K562 (cell line): ENCODE measurements around the gene POLD4. TPM values are rescaled to one million over a fixed set of nuclear protein-coding genes. Genes with fewer than 3 reads are reported as not detected.

Experiments
- ARID1B ChIP-seq: fragments of 450-650 bp; IDR thresholded peaks from 2 replicates; pipeline ENCODE4 v1.6.1; 2016; ENCODE audit warnings: antibody characterized with exemption, mild to moderate bottlenecking, inconsistent platforms
- BHLHE40 ChIP-seq: IDR thresholded peaks from 2 replicates; pipeline ENCODE4 v1.6.1; 2011; ENCODE audit warnings: low read length, improper control_type of control experiment
- BRF1 ChIP-seq: IDR thresholded peaks from 3 replicates; pipeline ENCODE4 v1.6.1; 2011; ENCODE audit warnings: borderline replicate concordance, mild to moderate bottlenecking; ENCODE audit not compliant: insufficient read length; ENCODE audit errors: extremely low read depth
- CAMTA2 ChIP-seq: fragments of 250-450 bp; sonication (Bioruptor Pico); conservative IDR thresholded peaks from 2 replicates; pipeline ENCODE4 v1.5.1; 2022
- DPF2 ChIP-seq: fragments of 450-650 bp; IDR thresholded peaks from 2 replicates; pipeline ENCODE4 v1.6.1; 2016
- GTF2A2 ChIP-seq: IDR thresholded peaks from 2 replicates; pipeline ENCODE4 v1.6.1; 2016; ENCODE audit warnings: mild to moderate bottlenecking, missing genetic modification characterization, missing compliant biosample characterization
- HDAC1 ChIP-seq, 2 experiments: fragments of 450-650 bp; IDR thresholded peaks; 2 replicates each; pipeline ENCODE4 v1.6.1; 2016 to 2017; ENCODE audit warnings: inconsistent platforms in 1 of 2, mild to moderate bottlenecking in 1 of 2, moderate library complexity in 1 of 2
- KLF16 ChIP-seq: IDR thresholded peaks from 2 replicates; pipeline ENCODE4 v1.6.1; 2016; ENCODE audit warnings: antibody characterized with exemption
- MCM5 ChIP-seq: fragments of 450-650 bp; IDR thresholded peaks from 2 replicates; pipeline ENCODE4 v1.6.1; 2016; ENCODE audit warnings: low read depth
- MTF1 ChIP-seq: fragments of 250-450 bp; sonication (Bioruptor Pico); IDR thresholded peaks from 2 replicates; pipeline ENCODE4 v1.9.0; 2021; ENCODE audit warnings: moderate library complexity, mild to moderate bottlenecking, inconsistent platforms, borderline replicate concordance
- NFE2L1 ChIP-seq: fragments of 450-650 bp; IDR thresholded peaks from 2 replicates; pipeline ENCODE4 v1.6.1; 2016; ENCODE audit warnings: missing genetic modification characterization, low read depth, mild to moderate bottlenecking, missing compliant biosample characterization, moderate library complexity, borderline replicate concordance
- NR4A1 ChIP-seq, 2 experiments: fragments of 250-450 bp in 1 of 2; fragments of 450-650 bp in 1 of 2; sonication (Bioruptor Pico) in 1 of 2; IDR thresholded peaks; 2 replicates each; pipeline versions ENCODE4 v1.4.0 to v1.6.1; 2016 to 2020; ENCODE audit warnings: mild to moderate bottlenecking in 2 of 2, missing compliant biosample characterization in 1 of 2, missing genetic modification characterization in 1 of 2, moderate library complexity in 1 of 2
- NRF1 ChIP-seq, 2 experiments: fragments of 450-650 bp; IDR thresholded peaks in 1 of 2; conservative IDR thresholded peaks in 1 of 2; 2 replicates each; pipeline ENCODE4 v1.6.1; 2014; ENCODE audit warnings: mild to moderate bottlenecking in 2 of 2
- PHB2 ChIP-seq: fragments of 450-650 bp; IDR thresholded peaks from 2 replicates; pipeline ENCODE4 v1.6.1; 2017; ENCODE audit warnings: low read depth
- POLR3G ChIP-seq: IDR thresholded peaks from 2 replicates; pipeline ENCODE4 v1.6.1; 2011; ENCODE audit not compliant: insufficient read length, insufficient replicate concordance; ENCODE audit errors: extremely low read depth
- PURB ChIP-seq: sonication (generic); formaldehyde crosslinking; IDR thresholded peaks from 2 replicates; pipeline ENCODE4 v1.9.0; 2021; ENCODE audit warnings: low read depth, mild to moderate bottlenecking, missing genetic modification reagents
- RBBP5 ChIP-seq: fragments of 200-600 bp; sonication (generic); IDR thresholded peaks from 2 replicates; pipeline ENCODE4 v1.6.1; 2012; ENCODE audit warnings: borderline replicate concordance, mild to moderate bottlenecking, low read length, control low read depth, inconsistent platforms; ENCODE audit not compliant: insufficient read depth, poor library complexity, severe bottlenecking
- RFX5 ChIP-seq: IDR thresholded peaks from 2 replicates; pipeline ENCODE4 v1.6.1; 2011; ENCODE audit warnings: low read depth, mild to moderate bottlenecking, improper control_type of control experiment, low read length
- SMAD2 ChIP-seq: fragments of 150-350 bp; IDR thresholded peaks from 2 replicates; pipeline ENCODE4 v1.6.1; 2014; ENCODE audit warnings: low read depth, mild to moderate bottlenecking, low read length
- SMARCA4 ChIP-seq: fragments of 450-650 bp; IDR thresholded peaks from 2 replicates; pipeline ENCODE4 v1.6.1; 2016
- SNIP1 ChIP-seq: fragments of 450-650 bp; IDR thresholded peaks from 2 replicates; pipeline ENCODE4 v1.7.1; 2017; ENCODE audit warnings: low read depth, mild to moderate bottlenecking
- ZBTB1 ChIP-seq: sonication (generic); formaldehyde crosslinking; IDR thresholded peaks from 2 replicates; pipeline ENCODE4 v1.8.1; 2023; ENCODE audit warnings: missing genetic modification reagents, low read depth, mild to moderate bottlenecking, borderline replicate concordance
- ZNF347 ChIP-seq: fragments of 450-650 bp; formaldehyde crosslinking; IDR thresholded peaks from 2 replicates; pipeline ENCODE4 v1.4.0; 2020; ENCODE audit warnings: low read depth, mild to moderate bottlenecking, moderate library complexity
- polyA plus RNA-seq, 8 experiments: library from polyadenylated mRNA; depleted of rRNA in 4 of 8; stranded (reverse) in 5 of 8; unstranded in 3 of 8; fragments of >200 nt; fragmentation: Nextera tagmentation in 2 of 8; fragmentation: Illumina TruSeq in 1 of 8; extraction: Ambion mirVana in 2 of 8; extraction: Trizol in 1 of 8; gene quantifications; 2 replicates each; pipeline versions ENCODE4 v1.2.1 to v1.2.3, GENCODE V29; 2011 to 2014; ENCODE audit warnings: inconsistent platforms in 1 of 8, missing spikeins in 1 of 8
- total RNA-seq, 7 experiments: library from RNA; depleted of rRNA in 6 of 7; stranded (reverse); fragments of >200 nt in 6 of 7; fragmentation: Illumina TruSeq in 2 of 7; extraction: Trizol in 2 of 7; gene quantifications; 2 replicates each; pipeline versions ENCODE4 v1.2.1 to v1.2.3, GENCODE V29; 2011 to 2021; ENCODE audit warnings: low replicate concordance in 1 of 7
- TF ChIP-seq, protein P1 (sequence below): fragments of 450-650 bp; IDR thresholded peaks from 2 replicates; pipeline ENCODE4 v1.6.1; 2017; ENCODE audit warnings: mild to moderate bottlenecking, moderate library complexity
- TF ChIP-seq, protein P2 (sequence below): conservative IDR thresholded peaks from 2 replicates; pipeline ENCODE4 v1.6.1; 2011; ENCODE audit warnings: low read depth, mild to moderate bottlenecking, low read length; ENCODE audit not compliant: control insufficient read depth
- TF ChIP-seq, protein P3 (sequence below): sonication (generic); IDR thresholded peaks from 2 replicates; pipeline ENCODE4 v1.6.1; 2016

The POLD4 gene
- total and polyA plus RNA-seq, 9 of the 15 experiments (the other 6 are each of a cell fraction or from before 2014, with no cell fraction given) = 5.8 to 64.5 (median 18.3) TPM

DNA sequence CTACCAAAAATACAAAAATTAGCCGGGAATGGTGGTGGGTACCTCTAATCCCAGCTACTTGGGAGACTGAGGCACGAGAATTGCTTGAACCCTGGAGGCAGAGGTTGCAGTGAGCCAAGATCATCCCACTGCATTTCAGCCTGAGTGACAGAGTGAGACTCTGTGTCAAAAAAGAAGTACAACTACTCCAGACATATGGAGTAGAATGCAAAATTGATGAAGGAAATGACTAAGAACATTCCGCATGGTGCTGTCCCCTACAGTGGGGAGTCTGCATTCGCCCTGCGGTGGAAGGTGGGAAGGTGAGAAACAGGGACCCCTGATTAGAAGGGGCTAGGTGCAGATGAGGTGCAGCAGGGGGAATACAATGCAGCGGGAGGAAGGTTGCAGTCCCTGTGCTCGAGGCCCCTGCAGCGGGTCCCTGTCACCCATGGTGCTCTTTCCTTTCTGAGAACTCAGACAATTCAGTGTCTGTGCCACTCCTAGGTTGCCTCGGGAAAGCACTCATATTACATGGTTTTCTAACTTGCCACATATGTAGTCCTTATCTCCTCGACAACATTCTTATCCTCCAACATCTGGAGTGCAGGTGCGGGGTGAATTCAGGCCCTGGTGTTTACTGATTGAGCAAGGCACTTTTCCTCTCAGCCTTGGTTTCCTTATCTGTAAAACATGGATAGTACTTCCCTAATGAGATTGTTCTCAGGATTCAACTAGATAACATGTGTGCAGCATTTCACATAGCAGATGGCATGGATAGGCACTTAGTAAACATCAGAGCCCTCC, 5.2 kb downstream of the POLD4 start (continued):
- TF ChIP-seq PURB (CRISPR knock-in tag) (no peak), CAMTA2 (0 out of 2 replicates have a peak, but pooled peaks have one; percentile 49), DPF2 (peak; percentile 89), NRF1 (conservative IDR thresholded peaks at IDR 0.05 in 1 of 2, IDR thresholded peaks at IDR 0.05 in 1 of 2) (0 out of 4 replicates have a peak, but pooled peaks of 1 of the 2 experiments have one; percentile 17), MTF1 (no peak), SNIP1 (no peak), RBBP5 (peak; percentile 62), ARID1B (peak; percentile 97), ZBTB1 (no peak), BRF1 (no peak), POLR3G (no peak), RFX5 (no peak), NR4A1 (CRISPR knock-in tag; IDR thresholded peaks at IDR 0.05) (no peak), NR4A1 (tag; IDR thresholded peaks at IDR 0.05) (peak; percentile 86), HDAC1 (IDR thresholded peaks at IDR 0.05) (peak in 1 of 2 experiments; percentile 78; a peak in 2 of 4 replicates), KLF16 (peak; percentile 99), ZNF347 (CRISPR knock-in tag) (no peak), PHB2 (peak; percentile 89), SMARCA4 (peak; percentile 91), BHLHE40 (peak; percentile 75), MCM5 (no peak), NFE2L1 (tag) (no peak), SMAD2 (no peak), GTF2A2 (tag) (no peak)
- TF ChIP-seq, protein P1, sequence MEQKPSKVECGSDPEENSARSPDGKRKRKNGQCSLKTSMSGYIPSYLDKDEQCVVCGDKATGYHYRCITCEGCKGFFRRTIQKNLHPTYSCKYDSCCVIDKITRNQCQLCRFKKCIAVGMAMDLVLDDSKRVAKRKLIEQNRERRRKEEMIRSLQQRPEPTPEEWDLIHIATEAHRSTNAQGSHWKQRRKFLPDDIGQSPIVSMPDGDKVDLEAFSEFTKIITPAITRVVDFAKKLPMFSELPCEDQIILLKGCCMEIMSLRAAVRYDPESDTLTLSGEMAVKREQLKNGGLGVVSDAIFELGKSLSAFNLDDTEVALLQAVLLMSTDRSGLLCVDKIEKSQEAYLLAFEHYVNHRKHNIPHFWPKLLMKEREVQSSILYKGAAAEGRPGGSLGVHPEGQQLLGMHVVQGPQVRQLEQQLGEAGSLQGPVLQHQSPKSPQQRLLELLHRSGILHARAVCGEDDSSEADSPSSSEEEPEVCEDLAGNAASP = no peak
- TF ChIP-seq, protein P2, sequence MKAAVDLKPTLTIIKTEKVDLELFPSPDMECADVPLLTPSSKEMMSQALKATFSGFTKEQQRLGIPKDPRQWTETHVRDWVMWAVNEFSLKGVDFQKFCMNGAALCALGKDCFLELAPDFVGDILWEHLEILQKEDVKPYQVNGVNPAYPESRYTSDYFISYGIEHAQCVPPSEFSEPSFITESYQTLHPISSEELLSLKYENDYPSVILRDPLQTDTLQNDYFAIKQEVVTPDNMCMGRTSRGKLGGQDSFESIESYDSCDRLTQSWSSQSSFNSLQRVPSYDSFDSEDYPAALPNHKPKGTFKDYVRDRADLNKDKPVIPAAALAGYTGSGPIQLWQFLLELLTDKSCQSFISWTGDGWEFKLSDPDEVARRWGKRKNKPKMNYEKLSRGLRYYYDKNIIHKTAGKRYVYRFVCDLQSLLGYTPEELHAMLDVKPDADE = no peak
- TF ChIP-seq, protein P3, sequence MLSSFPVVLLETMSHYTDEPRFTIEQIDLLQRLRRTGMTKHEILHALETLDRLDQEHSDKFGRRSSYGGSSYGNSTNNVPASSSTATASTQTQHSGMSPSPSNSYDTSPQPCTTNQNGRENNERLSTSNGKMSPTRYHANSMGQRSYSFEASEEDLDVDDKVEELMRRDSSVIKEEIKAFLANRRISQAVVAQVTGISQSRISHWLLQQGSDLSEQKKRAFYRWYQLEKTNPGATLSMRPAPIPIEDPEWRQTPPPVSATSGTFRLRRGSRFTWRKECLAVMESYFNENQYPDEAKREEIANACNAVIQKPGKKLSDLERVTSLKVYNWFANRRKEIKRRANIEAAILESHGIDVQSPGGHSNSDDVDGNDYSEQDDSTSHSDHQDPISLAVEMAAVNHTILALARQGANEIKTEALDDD = no peak
